GM19025 (cell line): ENCODE results near the gene STIP1.
A peak's percentile ranks its signal among the peaks of the same experiment; 100 is the strongest.

Experiments
- ATAC-seq: cut with Tn5 transposase; IDR thresholded peaks from one replicate; pipeline ENCODE4 v1.9.1; 2021; ENCODE audit warnings: mild to moderate bottlenecking, low read depth, moderate library complexity; ENCODE audit not compliant: unreplicated experiment

Gene STIP1

GRCh38 chr11:64196626-64197025, 10.7 kb downstream of the STIP1 start:
- no peak for ATAC-seq

GRCh38 chr11:64198511-64198910, 12.5 kb downstream of the STIP1 start:
- no peak for ATAC-seq

GRCh38 chr11:64201543-64201942, 15.6 kb downstream of the STIP1 start:
- ATAC-seq, result no peak

GRCh38 chr11:64202992-64203391, 17.0 kb downstream of the STIP1 start:
- no peak for ATAC-seq

GRCh38 chr11:64203421-64204079, 17.6 kb downstream of the STIP1 start:
- ATAC-seq, result no peak

GRCh38 chr11:64204080-64204440, 18.1 kb downstream of the STIP1 start:
- no peak for ATAC-seq

GRCh38 chr11:64204464-64204989, 18.6 kb downstream of the STIP1 start:
- no peak for ATAC-seq

- ATAC-seq, result peak; percentile 47
Measured at GRCh38 chr11:64206457-64207255, 20.7 kb downstream of the STIP1 start, which contains the start of gene FERMT3. FERMT3 (plus strand) TSS chr11:64206721; CDS start chr11:64207365, 644 bp downstream.

- peak; percentile 48 for ATAC-seq
Measured at GRCh38 chr11:64207256-64208085, 21.5 kb downstream of the STIP1 start.

- no peak for ATAC-seq
Measured at GRCh38 chr11:64208086-64208795, 22.3 kb downstream of the STIP1 start.

GRCh38 chr11:64208796-64209562, 23.0 kb downstream of the STIP1 start:
- ATAC-seq, result no peak

GRCh38 chr11:64209563-64209843, 23.5 kb downstream of the STIP1 start:
- no peak for ATAC-seq

GRCh38 chr11:64210301-64211020, 24.5 kb downstream of the STIP1 start:
- ATAC-seq, result no peak

- ATAC-seq, result no peak
Measured at GRCh38 chr11:64211181-64211872, 25.4 kb downstream of the STIP1 start.

GRCh38 chr11:64216879-64217278, 30.9 kb downstream of the STIP1 start:
- ATAC-seq, result no peak

GRCh38 chr11:64218628-64219353, 32.8 kb downstream of the STIP1 start:
- ATAC-seq, result no peak

GRCh38 chr11:64219354-64219684, 33.3 kb downstream of the STIP1 start:
- no peak for ATAC-seq

GRCh38 chr11:64219755-64220154, 33.8 kb downstream of the STIP1 start:
- no peak for ATAC-seq
